Effector CD8-positive, alpha-beta T cell (primary cell): Measurements from ENCODE around the gene MIER2.
"Not testable (repeated sequence)": the region's sequence is repeated elsewhere in the genome, so short reads cannot be mapped to it uniquely, and the experiment has no call there.

ENCODE experiments used
- DNase-seq: peaks from one replicate; lab custom pipeline; 2025; lab: John Stamatoyannopoulos, UW
- total RNA-seq, 4 experiments: gene quantifications; one replicate each; lab custom pipeline; 2026; lab: John Stamatoyannopoulos, UW

The MIER2 gene, protein sequence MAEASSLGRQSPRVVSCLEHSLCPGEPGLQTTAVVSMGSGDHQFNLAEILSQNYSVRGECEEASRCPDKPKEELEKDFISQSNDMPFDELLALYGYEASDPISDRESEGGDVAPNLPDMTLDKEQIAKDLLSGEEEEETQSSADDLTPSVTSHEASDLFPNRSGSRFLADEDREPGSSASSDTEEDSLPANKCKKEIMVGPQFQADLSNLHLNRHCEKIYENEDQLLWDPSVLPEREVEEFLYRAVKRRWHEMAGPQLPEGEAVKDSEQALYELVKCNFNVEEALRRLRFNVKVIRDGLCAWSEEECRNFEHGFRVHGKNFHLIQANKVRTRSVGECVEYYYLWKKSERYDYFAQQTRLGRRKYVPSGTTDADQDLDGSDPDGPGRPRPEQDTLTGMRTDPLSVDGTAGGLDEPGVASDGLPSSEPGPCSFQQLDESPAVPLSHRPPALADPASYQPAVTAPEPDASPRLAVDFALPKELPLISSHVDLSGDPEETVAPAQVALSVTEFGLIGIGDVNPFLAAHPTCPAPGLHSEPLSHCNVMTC
- total RNA-seq: 14.9 to 18.7 (median 16.7) reads per million in 4 experiments

DNA sequence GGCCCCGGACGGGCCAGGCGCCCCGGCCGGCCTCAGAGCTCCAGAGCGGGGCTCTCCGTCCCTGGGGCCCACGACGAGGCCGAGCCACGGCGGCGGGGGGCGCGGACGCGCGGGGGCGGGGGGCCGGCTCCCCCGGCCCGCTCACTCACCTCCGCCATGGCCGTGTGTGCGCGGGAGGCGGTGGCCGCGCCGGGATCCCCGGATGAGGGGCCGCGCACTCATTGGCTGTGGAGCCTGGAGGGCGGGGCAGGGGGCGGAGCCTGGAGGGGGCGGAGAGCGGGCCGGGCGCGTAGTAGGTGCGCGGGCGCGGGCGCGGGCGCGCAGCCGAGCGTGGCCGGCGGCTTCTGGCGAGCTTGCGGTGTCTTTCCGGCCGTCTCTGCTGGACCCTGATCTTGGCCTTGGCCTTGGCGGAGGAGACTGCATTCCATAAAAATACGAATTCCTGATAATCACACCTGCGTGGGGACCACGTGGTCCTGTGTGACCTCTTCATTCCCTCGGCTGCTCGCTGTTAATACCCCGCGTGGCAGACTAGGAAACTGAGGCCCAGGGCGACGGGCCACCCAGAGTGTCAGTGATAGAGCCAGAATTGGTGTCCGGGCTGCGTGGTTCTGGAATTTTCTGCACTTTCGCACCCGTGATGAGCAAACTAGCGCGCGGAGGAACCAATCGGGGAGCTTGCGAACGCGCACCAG, at the start of gene MIER2:
Gene MIER2 (minus strand): TSS at position 172 of the 695 bp plus-strand sequence. CDS start 14 bp downstream, at position 158.
- DNase-seq: peak; percentile 86

GRCh38 chr19:393560-393959, 49.0 kb upstream of the MIER2 start:
- not testable (repeated sequence) for DNase-seq

DNA sequence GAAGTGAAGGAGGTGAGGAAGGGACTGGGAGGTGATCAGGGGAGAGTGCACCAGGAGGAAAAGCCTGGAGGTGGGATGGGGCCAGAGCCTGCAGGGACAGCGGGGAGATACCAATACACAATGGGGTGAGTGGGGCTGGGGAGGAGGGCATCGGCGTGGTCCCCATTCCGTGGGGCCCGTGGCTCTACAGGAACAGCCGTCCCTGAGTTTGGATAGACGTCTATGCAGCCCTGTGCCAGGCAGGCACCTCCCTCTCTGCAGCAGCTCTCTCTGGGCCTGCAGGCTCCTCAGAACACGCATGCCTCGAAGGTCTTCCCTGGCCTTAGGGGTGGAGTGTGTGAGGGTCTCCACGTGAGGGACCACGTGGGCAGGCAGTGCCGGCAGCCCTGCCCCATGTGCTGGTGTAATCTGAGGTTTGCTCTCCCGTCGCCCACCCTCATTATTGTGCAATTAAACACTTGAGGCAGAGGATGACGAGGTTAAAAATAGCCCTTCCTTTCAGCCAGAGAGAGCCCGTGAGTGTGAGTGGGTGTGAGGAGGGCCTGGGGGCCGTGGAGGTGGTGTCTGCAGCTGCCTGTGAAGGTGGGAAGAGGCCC, 47.9 kb upstream of the MIER2 start:
- DNase-seq: no peak

- DNase-seq: no peak
Observed at GRCh38 chr19:391726-392374, 47.3 kb upstream of the MIER2 start.

GRCh38 chr19:391207-391557, 46.6 kb upstream of the MIER2 start:
- DNase-seq: no peak

DNA sequence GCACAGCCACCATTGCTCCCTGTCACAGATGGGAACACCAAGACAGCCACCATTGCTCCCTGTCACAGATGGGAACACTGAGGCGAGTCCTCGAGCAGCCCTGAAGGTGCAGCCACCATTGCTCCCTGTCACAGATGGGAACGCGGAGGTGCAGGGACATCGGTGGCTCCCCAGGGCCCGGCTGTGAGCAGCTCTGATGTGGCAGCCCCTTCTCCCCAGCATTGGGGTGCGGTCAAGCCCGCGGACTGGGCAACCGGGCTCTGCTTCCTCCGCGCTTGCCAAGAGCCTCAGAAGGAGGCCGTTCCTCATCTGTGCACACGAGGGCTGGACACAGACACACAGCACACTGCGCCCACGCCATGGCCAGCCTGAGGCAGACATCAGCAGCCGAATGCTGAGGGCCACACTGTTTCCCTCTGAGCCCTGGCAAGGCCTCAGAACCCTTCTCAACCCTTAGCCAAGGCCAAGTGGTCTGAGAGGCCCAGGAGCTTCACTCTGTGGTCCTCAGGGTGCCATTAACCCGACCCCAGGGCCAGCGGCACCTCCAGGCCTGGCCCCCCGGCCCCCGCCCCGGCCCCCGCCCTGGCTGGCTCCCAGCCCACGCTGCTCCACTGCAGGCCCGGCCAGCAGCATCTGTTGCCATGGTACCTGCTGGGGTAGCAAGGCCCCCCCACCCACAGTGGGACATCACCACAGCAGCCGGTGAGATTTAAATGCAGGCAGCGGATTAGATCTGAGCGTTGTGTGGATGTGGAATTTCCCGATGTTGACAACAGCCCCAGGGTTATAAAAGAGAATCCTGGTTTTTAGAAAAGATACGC, 46.0 kb upstream of the MIER2 start:
- DNase-seq: no peak

GRCh38 chr19:389935-390289, 45.3 kb upstream of the MIER2 start:
- DNase-seq: no peak

- no peak for DNase-seq
Observed at GRCh38 chr19:389255-389934, 44.8 kb upstream of the MIER2 start.

GRCh38 chr19:388691-389090, 44.1 kb upstream of the MIER2 start:
- no peak for DNase-seq

DNA sequence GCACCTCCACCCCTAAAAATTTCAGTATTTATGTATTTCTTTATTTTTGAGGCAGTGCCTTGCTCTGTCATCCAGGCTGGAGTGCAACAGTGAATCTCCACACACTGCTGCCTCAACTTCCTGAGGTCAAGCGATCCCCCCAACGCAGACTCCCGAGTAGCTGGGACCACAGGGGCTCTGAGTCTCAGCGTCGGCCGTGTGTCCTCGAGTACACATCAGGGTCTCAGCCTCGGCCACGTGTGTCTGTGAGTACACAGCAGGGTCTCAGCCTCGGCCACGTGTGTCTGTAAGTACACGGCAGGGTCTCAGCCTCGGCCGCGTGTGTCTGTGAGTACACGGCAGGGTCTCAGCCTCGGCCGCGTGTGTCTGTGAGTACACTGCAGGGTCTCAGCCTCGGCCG, 43.2 kb upstream of the MIER2 start:
- no peak for DNase-seq

DNA sequence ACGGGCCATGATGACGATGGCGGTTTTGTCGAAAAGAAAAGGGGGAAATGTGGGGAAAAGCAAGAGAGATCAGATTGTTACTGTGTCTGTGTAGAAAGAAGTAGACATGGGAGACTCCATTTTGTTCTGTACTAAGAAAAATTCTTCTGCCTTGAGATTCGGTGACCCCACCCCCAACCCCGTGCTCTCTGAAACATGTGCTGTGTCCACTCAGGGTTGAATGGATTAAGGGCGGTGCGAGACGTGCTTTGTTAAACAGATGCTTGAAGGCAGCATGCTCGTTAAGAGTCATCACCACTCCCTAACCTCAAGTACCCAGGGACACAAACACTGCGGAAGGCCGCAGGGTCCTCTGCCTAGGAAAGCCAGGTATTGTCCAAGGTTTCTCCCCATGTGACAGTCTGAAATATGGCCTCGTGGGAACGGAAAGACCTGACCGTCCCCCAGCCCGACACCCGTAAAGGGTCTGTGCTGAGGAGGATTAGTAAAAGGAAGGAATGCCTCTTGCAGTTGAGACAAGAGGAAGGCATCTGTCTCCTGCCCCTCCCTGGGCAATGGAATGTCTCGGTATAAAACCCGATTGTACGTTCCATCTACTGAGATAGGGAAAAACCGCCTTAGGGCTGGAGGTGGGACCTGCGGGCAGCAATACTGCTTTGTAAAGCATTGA, 42.2 kb upstream of the MIER2 start:
- DNase-seq: not testable (repeated sequence)

- not testable (repeated sequence) for DNase-seq
Observed at GRCh38 chr19:386189-386588, 41.6 kb upstream of the MIER2 start.

- DNase-seq: no peak
Observed at GRCh38 chr19:384799-385169, 40.2 kb upstream of the MIER2 start.

GRCh38 chr19:383922-384798, 39.6 kb upstream of the MIER2 start:
- DNase-seq: no peak

DNA sequence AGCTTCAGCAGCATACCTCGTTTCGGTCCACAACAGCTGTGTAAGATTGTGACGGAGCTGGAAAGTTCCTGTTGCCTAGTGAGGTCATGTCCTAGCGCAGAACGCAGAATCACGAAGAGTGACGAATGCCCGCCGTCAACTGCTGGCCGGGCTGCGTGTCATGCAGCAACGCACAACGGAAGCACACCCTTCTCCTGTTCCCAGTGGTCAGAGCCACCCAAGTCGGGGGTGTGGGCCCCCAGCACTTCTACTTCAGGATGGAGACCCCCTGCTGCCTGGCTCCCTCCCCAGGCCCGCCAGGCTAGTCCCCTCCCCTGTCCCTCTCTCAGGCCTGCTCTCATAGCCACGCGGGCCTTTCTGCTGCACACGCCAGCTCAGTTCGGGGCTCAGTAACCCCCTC, 38.4 kb upstream of the MIER2 start:
- no peak for DNase-seq

DNA sequence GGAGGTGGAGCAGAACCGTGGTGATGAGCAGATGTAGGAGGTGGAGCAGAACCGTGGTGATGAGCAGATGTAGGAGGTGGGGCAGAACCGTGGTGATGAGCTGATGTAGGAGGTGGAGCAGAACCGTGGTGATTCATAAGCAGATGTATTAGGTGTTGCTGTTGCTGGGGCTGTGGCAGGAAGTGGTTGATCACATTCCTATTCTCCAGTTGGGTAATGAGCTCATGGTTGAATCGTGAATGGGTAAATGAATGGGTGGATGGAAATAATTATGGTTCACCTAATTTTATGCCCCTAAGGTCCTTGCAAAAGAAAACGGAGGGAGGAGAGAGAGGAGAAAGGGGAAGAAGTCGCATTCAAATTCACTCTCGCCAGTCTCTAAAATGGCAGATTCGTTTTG, 38.0 kb upstream of the MIER2 start:
- not testable (repeated sequence) for DNase-seq

DNA sequence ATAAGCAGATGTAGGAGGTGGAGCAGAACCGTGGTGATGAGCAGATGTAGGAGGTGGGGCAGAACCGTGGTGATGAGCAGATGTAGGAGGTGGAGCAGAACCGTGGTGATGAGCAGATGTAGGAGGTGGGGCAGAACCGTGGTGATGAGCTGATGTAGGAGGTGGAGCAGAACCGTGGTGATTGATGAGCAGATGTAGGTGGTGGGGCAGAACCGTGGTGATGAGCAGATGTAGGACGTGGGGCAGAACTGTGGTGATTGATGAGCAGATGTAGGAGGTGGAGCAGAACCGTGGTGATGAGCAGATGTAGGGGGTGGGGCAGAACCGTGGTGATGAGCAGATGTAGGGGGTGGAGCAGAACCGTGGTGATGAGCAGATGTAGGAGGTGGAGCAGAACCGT, 37.3 kb upstream of the MIER2 start:
- not testable (repeated sequence) for DNase-seq

GRCh38 chr19:380618-381219, 36.1 kb upstream of the MIER2 start:
- DNase-seq: not testable (repeated sequence)

- no peak for DNase-seq
Observed at GRCh38 chr19:379796-380195, 35.2 kb upstream of the MIER2 start.
